Measurements from ENCODE around the gene SAMD4B. TPM values are rescaled to one million over a fixed set of nuclear protein-coding genes. Genes with fewer than 3 reads are reported as not detected.
A peak's percentile ranks its signal among the peaks of the same experiment; 100 is the strongest.
"Not testable (repeated sequence)": the region's sequence is repeated elsewhere in the genome, so short reads cannot be mapped to it uniquely, and the experiment has no call there.

SAMD4B gene
- polyA plus RNA-seq, 2 donors = 78.7 to 140 TPM

DNA sequence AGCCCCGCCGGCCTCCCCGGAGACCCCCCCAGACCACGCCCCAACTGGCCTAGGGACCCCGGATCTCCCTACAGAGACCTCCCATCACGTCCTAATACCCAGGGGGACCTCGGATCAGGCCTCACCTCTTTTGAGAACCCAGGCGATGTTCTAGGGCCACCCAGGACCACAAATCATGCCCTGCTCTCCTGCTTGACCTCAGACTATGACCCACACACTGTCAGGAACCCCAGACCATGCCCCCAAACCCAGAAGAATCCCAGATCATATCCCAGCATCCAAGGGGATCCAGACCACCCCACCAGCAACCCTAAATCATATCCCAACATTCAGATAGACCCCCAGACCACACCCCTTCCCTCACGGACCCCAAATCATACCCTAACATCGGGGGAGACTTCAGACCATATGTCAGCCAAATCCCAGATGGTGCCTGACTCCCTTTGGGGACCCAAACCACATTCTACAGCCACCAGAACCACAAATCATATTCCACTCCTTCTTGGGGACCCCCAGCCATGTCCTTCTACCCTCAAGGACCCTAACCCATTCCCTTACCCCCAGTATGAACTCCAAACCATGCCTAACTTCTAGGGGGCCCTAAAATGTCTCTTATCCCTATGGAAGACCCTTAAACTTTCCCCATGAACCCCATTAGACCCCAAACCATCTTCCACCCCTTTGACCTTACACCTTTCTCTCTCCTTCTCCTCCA lies 20.9 kb upstream of the SAMD4B start:
- WGBS, 2 donors = 19 to 20% methylated on average over 7 to 10 of the region's 10 CpGs
- no peak overlapping the region for H3K27ac ChIP-seq (ENCODE audit: low read depth in 2 of 2, low read length in 1 of 2)
- peak overlapping the region in 1 of 2 donors; percentile 65 for H3K4me3 ChIP-seq (ENCODE audit: low read depth in 1 of 2, low read length in 2 of 2)
- H3K4me1 ChIP-seq (ENCODE audit: control insufficient read depth in 2 of 2, insufficient read depth in 2 of 2, low read length in 1 of 2) = peaks cover 3 to 4% of the 10 kb centered on the region in 2 donors
- no peaks in the 10 kb centered on the region for H3K27me3 ChIP-seq (ENCODE audit: control insufficient read depth in 1 of 2, insufficient read depth in 2 of 2, low read length in 2 of 2)
- no peaks in the 10 kb centered on the region for H3K9me3 ChIP-seq (ENCODE audit: control insufficient read depth in 2 of 2, insufficient read depth in 1 of 2, low read depth in 1 of 2, low read length in 1 of 2)
- no peaks in the 10 kb centered on the region for H3K36me3 ChIP-seq (ENCODE audit: control insufficient read depth in 2 of 2, insufficient read depth in 2 of 2, low read length in 1 of 2)

DNA sequence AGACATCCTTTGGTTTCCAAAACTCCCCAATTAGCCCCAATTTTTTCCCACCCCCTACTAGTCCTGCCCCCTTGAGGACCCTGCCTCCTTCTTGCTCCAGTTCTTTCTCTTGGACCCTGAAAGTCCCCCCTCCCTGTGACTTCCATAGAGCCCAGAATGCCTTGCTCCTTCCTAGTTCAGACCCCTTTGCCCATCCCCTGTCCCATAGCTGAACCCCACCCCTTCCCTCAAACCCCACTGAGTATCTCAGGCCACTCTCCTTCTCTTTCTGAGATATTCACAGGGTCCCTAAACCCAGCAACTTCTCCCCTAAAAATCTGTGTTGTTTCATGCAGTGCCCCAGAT lies 20.4 kb upstream of the SAMD4B start:
- Histone ChIP-seq H3K4me1 (ENCODE audit: control insufficient read depth in 2 of 2, insufficient read depth in 2 of 2, low read length in 1 of 2) (peaks cover 3 to 4% of the 10 kb centered on the region in 2 donors), H3K36me3 (ENCODE audit: control insufficient read depth in 2 of 2, insufficient read depth in 2 of 2, low read length in 1 of 2) (no peaks in the 10 kb centered on the region), H3K4me3 (ENCODE audit: low read depth in 1 of 2, low read length in 2 of 2) (no peak overlapping the region), H3K27ac (ENCODE audit: low read depth in 2 of 2, low read length in 1 of 2) (no peak overlapping the region), H3K27me3 (ENCODE audit: control insufficient read depth in 1 of 2, insufficient read depth in 2 of 2, low read length in 2 of 2) (no peaks in the 10 kb centered on the region), H3K9me3 (ENCODE audit: control insufficient read depth in 2 of 2, insufficient read depth in 1 of 2, low read depth in 1 of 2, low read length in 1 of 2) (no peaks in the 10 kb centered on the region)

DNA sequence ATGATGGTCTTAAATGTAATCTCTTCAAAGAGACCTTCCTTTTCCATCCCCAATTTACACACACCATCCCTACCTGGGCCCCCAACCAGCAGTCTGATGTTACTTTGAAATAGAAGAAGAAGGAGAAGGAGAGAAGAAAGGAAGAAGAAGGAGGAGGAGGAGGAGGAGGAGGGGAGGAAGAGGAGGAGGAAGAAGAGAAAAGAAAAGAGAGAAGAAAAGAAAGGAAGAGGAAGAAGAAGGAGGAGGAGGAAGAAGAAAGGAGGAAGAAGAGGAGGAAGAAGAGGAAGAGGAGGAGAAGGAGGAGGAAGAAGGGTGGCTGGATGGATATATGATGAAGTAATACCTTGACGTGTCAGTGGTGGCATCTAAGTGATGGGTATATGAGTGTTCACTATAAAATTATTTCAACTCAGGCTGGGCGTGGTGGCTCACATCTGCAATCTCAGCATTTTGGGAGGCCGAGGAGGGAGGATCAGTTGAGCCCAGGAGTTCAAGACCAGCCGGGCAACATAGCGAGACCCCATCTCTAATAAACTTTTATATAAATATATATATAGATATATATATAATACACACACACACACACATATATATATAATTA lies 17.9 kb upstream of the SAMD4B start:
- no peak overlapping the region for H3K4me3 ChIP-seq (ENCODE audit: low read depth in 1 of 2, low read length in 2 of 2)
- no peaks in the 10 kb centered on the region for H3K9me3 ChIP-seq (ENCODE audit: control insufficient read depth in 2 of 2, insufficient read depth in 1 of 2, low read depth in 1 of 2, low read length in 1 of 2)
- no peaks in the 10 kb centered on the region for H3K36me3 ChIP-seq (ENCODE audit: control insufficient read depth in 2 of 2, insufficient read depth in 2 of 2, low read length in 1 of 2)
- no peak overlapping the region for H3K27ac ChIP-seq (ENCODE audit: low read depth in 2 of 2, low read length in 1 of 2)
- H3K27me3 ChIP-seq (ENCODE audit: control insufficient read depth in 1 of 2, insufficient read depth in 2 of 2, low read length in 2 of 2) = no peaks in the 10 kb centered on the region
- peaks cover 3 to 4% of the 10 kb centered on the region in 2 donors for H3K4me1 ChIP-seq (ENCODE audit: control insufficient read depth in 2 of 2, insufficient read depth in 2 of 2, low read length in 1 of 2)
- 74 to 86% methylated on average over 5 of the region's 5 CpGs for WGBS, 2 donors

DNA sequence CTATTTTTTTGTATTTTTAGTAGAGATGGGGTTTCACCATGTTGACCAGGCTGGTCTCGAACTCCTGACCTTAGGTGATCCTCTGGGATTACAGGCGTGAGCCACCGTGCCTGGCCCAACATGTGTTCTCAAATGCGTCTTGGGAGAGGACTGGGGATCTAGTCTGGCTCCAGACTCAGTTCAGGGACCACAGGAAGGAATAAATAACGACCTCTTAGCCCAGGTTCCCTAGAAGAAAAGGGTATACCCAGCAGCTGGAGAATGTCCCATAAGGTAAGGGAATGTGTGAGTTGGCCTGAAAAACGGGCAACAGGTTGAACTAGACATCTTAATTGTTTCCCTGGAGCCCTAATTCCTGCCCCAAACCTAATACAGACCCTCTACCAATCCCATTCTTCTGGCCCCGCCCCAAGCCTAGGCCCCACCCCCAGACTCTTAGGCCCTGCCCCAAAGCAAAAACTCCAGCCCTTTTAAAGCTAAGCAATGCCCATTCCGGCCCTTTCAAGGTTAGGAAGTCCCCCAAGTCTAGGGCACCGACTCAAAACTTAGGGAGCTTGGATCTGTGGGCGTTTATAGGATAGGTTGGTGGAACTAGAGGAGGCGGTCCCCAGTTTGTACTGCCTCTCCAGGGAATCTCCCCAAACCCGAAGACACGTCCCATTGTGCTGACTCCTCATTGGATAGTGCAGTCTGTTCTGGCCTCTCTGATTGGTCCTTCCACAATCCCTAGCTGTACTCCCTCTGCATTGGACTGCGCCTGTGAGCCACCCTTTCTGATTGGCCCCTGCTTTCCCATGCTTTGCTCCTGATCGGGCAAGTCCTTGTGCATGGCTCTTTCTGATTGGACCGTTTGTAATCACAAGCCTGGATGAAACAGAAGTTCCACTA lies 16.2 kb upstream of the SAMD4B start:
- WGBS, 2 donors = 75 to 76% methylated on average over 16 of the region's 16 CpGs
- H3K4me3 ChIP-seq (ENCODE audit: low read depth in 1 of 2, low read length in 2 of 2) = no peak overlapping the region

DNA sequence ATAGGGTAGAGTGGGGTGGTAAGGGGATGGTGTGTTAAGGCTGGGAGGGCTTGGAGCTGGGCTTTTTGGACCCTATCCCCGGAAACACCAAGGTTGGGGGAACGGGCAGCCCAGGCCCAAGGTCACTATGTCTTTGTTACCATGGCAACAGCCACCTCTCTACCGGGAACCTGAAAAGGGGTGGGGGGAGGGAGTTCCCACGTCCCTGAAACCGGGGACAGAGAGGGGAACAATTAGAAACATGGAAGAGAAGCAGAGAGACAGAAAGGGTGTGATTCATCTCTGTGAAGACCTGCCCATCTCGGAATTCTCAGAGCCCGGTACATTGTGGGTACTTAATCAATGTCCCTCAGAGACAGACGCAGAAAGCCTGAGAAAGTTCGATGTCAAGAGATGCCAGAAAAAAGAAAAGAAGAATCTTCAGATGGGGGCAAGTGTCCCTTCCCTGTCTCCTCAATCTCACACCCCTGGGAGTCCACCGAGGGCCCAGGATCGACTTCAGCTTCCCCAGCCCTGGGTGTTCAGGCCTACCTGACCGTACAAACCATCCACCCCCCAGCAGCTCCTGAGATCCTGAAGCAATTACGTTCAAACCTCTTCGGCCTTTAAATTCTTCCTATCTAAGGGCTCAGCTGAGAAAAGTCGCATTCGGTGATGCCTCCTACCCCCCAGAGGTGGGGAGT lies 14.7 kb upstream of the SAMD4B start:
- WGBS, 2 donors = 64 to 67% methylated on average over 16 of the region's 16 CpGs

More for the DNA sequence above, 16.2 kb upstream of the SAMD4B start:
- H3K4me1 ChIP-seq (ENCODE audit: control insufficient read depth in 2 of 2, insufficient read depth in 2 of 2, low read length in 1 of 2) = no peaks in the 10 kb centered on the region
- H3K36me3 ChIP-seq (ENCODE audit: control insufficient read depth in 2 of 2, insufficient read depth in 2 of 2, low read length in 1 of 2) = no peaks in the 10 kb centered on the region
- H3K9me3 ChIP-seq (ENCODE audit: control insufficient read depth in 2 of 2, insufficient read depth in 1 of 2, low read depth in 1 of 2, low read length in 1 of 2) = no peaks in the 10 kb centered on the region
- no peak overlapping the region for H3K27ac ChIP-seq (ENCODE audit: low read depth in 2 of 2, low read length in 1 of 2)
- H3K27me3 ChIP-seq (ENCODE audit: control insufficient read depth in 1 of 2, insufficient read depth in 2 of 2, low read length in 2 of 2) = no peaks in the 10 kb centered on the region

DNA sequence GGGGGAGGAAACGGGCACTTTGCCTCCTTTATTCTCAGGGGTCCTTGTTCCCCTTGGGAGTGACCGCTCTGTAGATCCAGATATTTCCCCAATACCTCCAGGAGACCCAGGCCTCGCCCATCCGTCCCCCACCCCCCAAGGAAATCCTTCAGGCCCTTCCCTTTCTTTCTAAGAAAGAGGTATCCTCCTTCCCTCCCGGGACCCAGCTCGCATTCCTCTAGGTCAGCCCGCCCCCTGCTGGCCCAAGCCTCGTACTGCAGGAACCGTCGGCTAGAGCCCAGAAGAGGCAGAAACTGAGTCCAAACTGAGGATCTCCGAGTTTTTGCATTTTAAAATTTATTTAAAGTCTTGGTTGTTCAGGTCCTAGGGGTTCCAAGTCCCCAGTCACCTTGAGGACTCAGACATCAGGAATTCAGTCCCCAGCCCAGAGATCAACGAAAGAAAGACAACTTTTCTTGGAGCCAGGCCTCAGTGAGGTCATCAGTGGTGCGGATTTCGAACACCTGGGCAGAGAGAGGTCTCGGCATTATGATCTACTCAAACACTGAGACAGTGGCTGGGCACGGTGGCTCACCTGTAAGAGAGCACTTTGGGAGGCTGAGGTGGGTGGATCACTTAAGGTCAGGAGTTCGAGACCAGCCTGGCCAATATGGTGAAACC lies 14.0 kb upstream of the SAMD4B start:
- Histone ChIP-seq H3K27me3 (ENCODE audit: control insufficient read depth in 1 of 2, insufficient read depth in 2 of 2, low read length in 2 of 2) (no peaks in the 10 kb centered on the region), H3K27ac (ENCODE audit: low read depth in 2 of 2, low read length in 1 of 2) (no peak overlapping the region), H3K4me1 (ENCODE audit: control insufficient read depth in 2 of 2, insufficient read depth in 2 of 2, low read length in 1 of 2) (no peaks in the 10 kb centered on the region), H3K9me3 (ENCODE audit: control insufficient read depth in 2 of 2, insufficient read depth in 1 of 2, low read depth in 1 of 2, low read length in 1 of 2) (no peaks in the 10 kb centered on the region), H3K36me3 (ENCODE audit: control insufficient read depth in 2 of 2, insufficient read depth in 2 of 2, low read length in 1 of 2) (no peaks in the 10 kb centered on the region), H3K4me3 (ENCODE audit: low read depth in 1 of 2, low read length in 2 of 2) (no peak overlapping the region)
- 27 to 29% methylated on average over 17 of the region's 17 CpGs for WGBS, 2 donors

More for the DNA sequence above, 14.7 kb upstream of the SAMD4B start:
- H3K36me3 ChIP-seq (ENCODE audit: control insufficient read depth in 2 of 2, insufficient read depth in 2 of 2, low read length in 1 of 2) = no peaks in the 10 kb centered on the region
- no peaks in the 10 kb centered on the region for H3K4me1 ChIP-seq (ENCODE audit: control insufficient read depth in 2 of 2, insufficient read depth in 2 of 2, low read length in 1 of 2)
- no peak overlapping the region for H3K27ac ChIP-seq (ENCODE audit: low read depth in 2 of 2, low read length in 1 of 2)
- no peaks in the 10 kb centered on the region for H3K9me3 ChIP-seq (ENCODE audit: control insufficient read depth in 2 of 2, insufficient read depth in 1 of 2, low read depth in 1 of 2, low read length in 1 of 2)
- no peaks in the 10 kb centered on the region for H3K27me3 ChIP-seq (ENCODE audit: control insufficient read depth in 1 of 2, insufficient read depth in 2 of 2, low read length in 2 of 2)
- no peak overlapping the region for H3K4me3 ChIP-seq (ENCODE audit: low read depth in 1 of 2, low read length in 2 of 2)

DNA sequence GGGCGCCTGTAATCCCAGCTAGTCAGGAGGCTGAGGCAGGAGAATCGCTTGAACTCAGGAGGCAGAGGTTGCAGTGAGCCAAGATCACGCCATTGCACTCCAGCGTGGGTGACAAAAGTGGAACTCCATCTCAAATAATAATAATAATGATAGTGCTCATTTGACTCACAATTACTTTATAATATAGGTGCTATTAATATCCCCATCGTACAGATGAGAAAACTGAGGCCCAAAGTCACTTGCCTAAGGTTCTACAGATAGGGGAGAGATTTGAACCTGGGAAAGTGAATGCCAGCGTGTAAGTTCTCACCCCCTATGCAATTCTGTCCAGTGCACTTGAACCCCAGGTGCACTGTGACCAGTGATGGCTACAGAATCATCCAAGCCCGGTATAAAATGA lies 12.3 kb upstream of the SAMD4B start:
- H3K27me3 ChIP-seq (ENCODE audit: control insufficient read depth in 1 of 2, insufficient read depth in 2 of 2, low read length in 2 of 2) = no peaks in the 10 kb centered on the region
- H3K9me3 ChIP-seq (ENCODE audit: control insufficient read depth in 2 of 2, insufficient read depth in 1 of 2, low read depth in 1 of 2, low read length in 1 of 2) = no peaks in the 10 kb centered on the region
- no peak overlapping the region for H3K27ac ChIP-seq (ENCODE audit: low read depth in 2 of 2, low read length in 1 of 2)
- 87 to 92% methylated on average over 7 of the region's 7 CpGs for WGBS, 2 donors
- no peaks in the 10 kb centered on the region for H3K36me3 ChIP-seq (ENCODE audit: control insufficient read depth in 2 of 2, insufficient read depth in 2 of 2, low read length in 1 of 2)
- H3K4me1 ChIP-seq (ENCODE audit: control insufficient read depth in 2 of 2, insufficient read depth in 2 of 2, low read length in 1 of 2) = no peaks in the 10 kb centered on the region
- no peak overlapping the region for H3K4me3 ChIP-seq (ENCODE audit: low read depth in 1 of 2, low read length in 2 of 2)

DNA sequence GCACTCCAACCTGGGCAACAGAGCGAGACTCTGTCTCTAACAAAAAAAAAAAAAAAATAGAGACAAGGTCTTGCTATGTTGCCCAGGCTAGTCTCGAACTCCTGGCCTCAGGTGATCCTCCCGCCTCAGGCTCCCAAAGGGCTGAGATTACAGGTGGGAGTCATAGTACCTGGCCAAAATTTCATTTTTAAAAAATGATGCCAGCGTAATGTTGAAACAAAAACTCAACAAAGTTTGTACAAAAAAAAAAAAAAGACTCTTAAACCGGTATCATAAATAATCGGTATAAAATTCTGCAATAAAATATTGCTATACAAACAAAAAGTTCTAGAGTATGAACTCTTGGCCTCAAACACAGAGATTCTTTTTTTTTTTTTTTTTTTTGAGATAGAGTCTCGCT lies 9.9 kb upstream of the SAMD4B start:
- Histone ChIP-seq H3K27ac (ENCODE audit: low read depth in 2 of 2, low read length in 1 of 2) (no peak overlapping the region), H3K4me1 (ENCODE audit: control insufficient read depth in 2 of 2, insufficient read depth in 2 of 2, low read length in 1 of 2) (no peaks in the 10 kb centered on the region), H3K4me3 (ENCODE audit: low read depth in 1 of 2, low read length in 2 of 2) (no peak overlapping the region), H3K27me3 (ENCODE audit: control insufficient read depth in 1 of 2, insufficient read depth in 2 of 2, low read length in 2 of 2) (no peaks in the 10 kb centered on the region), H3K9me3 (ENCODE audit: control insufficient read depth in 2 of 2, insufficient read depth in 1 of 2, low read depth in 1 of 2, low read length in 1 of 2) (no peaks in the 10 kb centered on the region), H3K36me3 (ENCODE audit: control insufficient read depth in 2 of 2, insufficient read depth in 2 of 2, low read length in 1 of 2) (no peaks in the 10 kb centered on the region)
- WGBS, 2 donors = 79 to 92% methylated on average over 7 of the region's 7 CpGs

DNA sequence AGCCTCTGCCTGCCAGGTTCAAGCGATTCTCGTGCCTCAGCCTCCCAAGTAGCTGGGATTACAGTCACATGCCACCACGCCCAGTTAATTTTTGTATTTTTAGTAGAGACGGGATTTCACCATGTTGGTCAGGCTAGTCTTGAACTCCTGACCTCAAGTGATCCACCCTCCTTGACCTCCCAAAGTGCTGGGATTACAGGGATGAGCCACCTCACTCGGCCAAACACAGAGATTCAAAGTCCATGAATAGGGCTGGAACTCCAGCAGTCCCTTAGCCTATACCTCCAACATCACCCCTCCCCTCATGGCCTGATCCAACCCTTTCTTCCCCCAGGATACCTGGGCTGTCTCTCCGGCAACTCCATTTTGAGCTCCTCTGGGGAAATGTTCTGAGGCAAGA lies 9.5 kb upstream of the SAMD4B start:
- H3K27me3 ChIP-seq (ENCODE audit: control insufficient read depth in 1 of 2, insufficient read depth in 2 of 2, low read length in 2 of 2); H3K9me3 ChIP-seq (ENCODE audit: control insufficient read depth in 2 of 2, insufficient read depth in 1 of 2, low read depth in 1 of 2, low read length in 1 of 2); H3K4me1 ChIP-seq (ENCODE audit: control insufficient read depth in 2 of 2, insufficient read depth in 2 of 2, low read length in 1 of 2); H3K4me3 ChIP-seq (ENCODE audit: low read depth in 1 of 2, low read length in 2 of 2); H3K27ac ChIP-seq (ENCODE audit: low read depth in 2 of 2, low read length in 1 of 2); H3K36me3 ChIP-seq (ENCODE audit: control insufficient read depth in 2 of 2, insufficient read depth in 2 of 2, low read length in 1 of 2): not testable (repeated sequence)
- WGBS, 2 donors = 78% methylated on average over 6 of the region's 6 CpGs

Measured in esophagus (tissue), 2 donors.